Ovary (tissue), 3 donors: Measurements from ENCODE around the gene ADAM17.

Experiments used
- CTCF ChIP-seq, 3 donors: fragments of 450-650 bp in 2 of 3; fragments of 200-600 bp in 1 of 3; IDR thresholded peaks; one replicate each; pipeline versions ENCODE4 v1.5.1 to v1.8.0; 2016 to 2022; ENCODE audit warnings: antibody characterized with exemption in 3 of 3, mild to moderate bottlenecking in 1 of 3
- EP300 ChIP-seq: sonication (generic); formaldehyde crosslinking; IDR thresholded peaks from one replicate; pipeline ENCODE4 v1.6.1; 2017; ENCODE audit warnings: antibody characterized with exemption
- POLR2A ChIP-seq: fragments of 450-650 bp; IDR thresholded peaks from one replicate; pipeline ENCODE4 v1.6.1; 2017; ENCODE audit warnings: antibody characterized with exemption, mild to moderate bottlenecking, moderate library complexity
- donor health status: DM: no; HTN: no; CAD: no.

GRCh38 chr2:9439536-9439935, 116.1 kb downstream of the ADAM17 start:
- no peak for TF ChIP-seq CTCF (IDR thresholded peaks at IDR 0.05)
- no peak for TF ChIP-seq POLR2A
- TF ChIP-seq EP300, result no peak
